ENCODE results near the gene BUD31. TPM values are rescaled to one million over a fixed set of nuclear protein-coding genes. Genes with fewer than 3 reads are reported as not detected.

The BUD31 gene
- total and polyA plus RNA-seq, 10 of the 15 experiments (the other 5 are each of a cell fraction or from before 2014, with no cell fraction given) = 74.2 to 317 (median 130) TPM

DNA sequence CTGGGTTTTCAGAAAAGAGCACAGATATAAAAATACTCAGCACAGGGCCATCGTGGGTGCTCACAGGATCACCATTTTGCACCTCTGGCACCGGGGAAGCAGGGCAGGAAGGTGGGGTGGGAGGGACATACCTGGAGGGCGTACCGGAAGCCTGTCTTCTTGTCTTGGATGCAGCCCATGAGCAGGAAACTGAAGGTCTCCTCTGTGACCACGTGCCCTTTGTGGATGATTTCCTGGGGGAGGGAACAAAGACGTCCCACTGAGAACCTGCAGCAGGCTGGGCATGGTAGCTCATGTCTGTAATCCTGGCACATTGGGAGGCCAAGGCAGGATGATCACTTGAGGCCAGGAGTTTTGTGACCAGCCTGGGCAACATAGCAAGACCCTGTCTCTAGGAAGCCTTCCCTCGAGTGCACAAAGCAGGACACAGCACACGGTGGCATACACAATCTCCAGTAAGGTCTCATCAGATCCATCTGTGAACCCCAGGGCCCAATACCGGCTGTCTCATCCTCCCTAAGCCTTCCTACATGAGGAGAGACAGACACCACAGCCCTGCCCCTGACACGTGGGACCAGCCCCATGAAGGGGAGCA, 20.3 kb downstream of the BUD31 start:
- ChIA-PET CTCF (no interaction called here), SMC1A (ENCODE audit: uncharacterized antibody, unreplicated experiment) (no interaction called here), POLR2A (no interaction called here), RAD21 (ENCODE audit: unreplicated experiment) (no interaction called here)
- Histone ChIP-seq H3K79me2 (ENCODE audit: control insufficient read depth, insufficient read depth, low read length) (no peaks in the 10 kb centered on the region), H3K4me2 (ENCODE audit: control insufficient read depth, insufficient read depth) (no peak overlapping the region), H3K9ac (ENCODE audit: control insufficient read depth, insufficient read depth, low read length) (no peak overlapping the region), H3K9me3 (replicated peaks; ENCODE audit: control insufficient read depth, insufficient read depth, low read length) (no peaks in the 10 kb centered on the region), H3K4me1 (ENCODE audit: control insufficient read depth, insufficient read depth, low read length) (no peaks in the 10 kb centered on the region), H3K36me3 (ENCODE audit: control insufficient read depth in 2 of 2, insufficient read depth in 2 of 2, low read length in 1 of 2) (peaks cover 7 to 16% of the 10 kb centered on the region in 2 experiments; a peak in 3 of 4 replicates), H3K4me3 (no peak overlapping the region), H2AFZ (ENCODE audit: control insufficient read depth, low read depth, low read length) (no peak overlapping the region), H4K20me1 (ENCODE audit: control insufficient read depth, insufficient read depth) (no peaks in the 10 kb centered on the region), H3K27me3 (replicated peaks in 1 of 2; ENCODE audit: control insufficient read depth in 2 of 2, insufficient read depth in 2 of 2, low read length in 1 of 2) (no peaks in the 10 kb centered on the region), H3K27ac (ENCODE audit: control insufficient read depth, insufficient read depth) (no peak overlapping the region)
- FAIRE-seq (no peak), ATAC-seq (no peak), DNase-seq (ENCODE audit: low read depth, low spot score) (no peak)
- no TSS peak for BruUV-seq (replicated peaks)
- 70% methylated on average over 10 of the region's 10 CpGs for WGBS (ENCODE audit: insufficient coverage, insufficient replicate concordance, low lambda C conversion rate, missing lambda C conversion rate)
- in situ Hi-C loops (cut with MboI) = no loop called here
- intact Hi-C loops (cut with micrococcal nuclease; ENCODE audit: unreplicated experiment) = no loop called here
- TF ChIP-seq CTCF (IDR thresholded peaks at IDR 0.05 in 2 of 3, conservative IDR thresholded peaks at IDR 0.05 in 1 of 3; ENCODE audit: control insufficient read depth in 2 of 3, extremely low read depth in 1 of 3, insufficient read depth in 1 of 3, low read depth in 3 of 3, low read length in 3 of 3) = no peak
- no peak for TF ChIP-seq HDAC6 (IDR thresholded peaks at IDR 0.05; ENCODE audit: unreplicated experiment)
- TF ChIP-seq BMI1 (IDR thresholded peaks at IDR 0.05; ENCODE audit: borderline replicate concordance) = no peak
- TF ChIP-seq HDAC2 (IDR thresholded peaks at IDR 0.05) = no peak
- no peak for TF ChIP-seq ELK1 (IDR thresholded peaks at IDR 0.05; ENCODE audit: low read depth, low read length)
- TF ChIP-seq HCFC1 (IDR thresholded peaks at IDR 0.05; ENCODE audit: low read length) = no peak
- TF ChIP-seq BHLHE40 (IDR thresholded peaks at IDR 0.05; ENCODE audit: borderline replicate concordance in 1 of 2, low read depth in 2 of 2, low read length in 1 of 2) = no peak
- TF ChIP-seq HDGF (IDR thresholded peaks at IDR 0.05) = no peak
- no peak for TF ChIP-seq EZH2 (IDR thresholded peaks at IDR 0.05; ENCODE audit: borderline replicate concordance, control insufficient read depth, low read depth, low read length)
- TF ChIP-seq IKZF2 (IDR thresholded peaks at IDR 0.05) = no peak
- TF ChIP-seq CUX1 (IDR thresholded peaks at IDR 0.05; ENCODE audit: insufficient replicate concordance, low read depth, low read length) = no peak
- no peak for TF ChIP-seq WRNIP1 (IDR thresholded peaks at IDR 0.05; ENCODE audit: borderline replicate concordance, low read depth, low read length)
- no peak for TF ChIP-seq ZZZ3 (IDR thresholded peaks at IDR 0.05; ENCODE audit: control insufficient read depth, insufficient read length, low read depth)
